SH-SY5Y (cell line): ENCODE measurements around the gene EVA1A.

Source experiments
- GATA2 ChIP-seq: IDR thresholded peaks from 2 replicates; pipeline ENCODE4 v1.6.1; 2011; ENCODE audit warnings: mild to moderate bottlenecking, low read depth, low read length
- GATA3 ChIP-seq: IDR thresholded peaks from 2 replicates; pipeline ENCODE4 v1.6.1; 2011; ENCODE audit warnings: low read depth, mild to moderate bottlenecking, low read length, moderate library complexity

- TF ChIP-seq GATA2 (no peak), GATA3 (no peak)
Observed at GRCh38 chr2:75606761-75607399, 46.1 kb upstream of the EVA1A start.
